Measurements from ENCODE around the gene NDUFS5.

DNA sequence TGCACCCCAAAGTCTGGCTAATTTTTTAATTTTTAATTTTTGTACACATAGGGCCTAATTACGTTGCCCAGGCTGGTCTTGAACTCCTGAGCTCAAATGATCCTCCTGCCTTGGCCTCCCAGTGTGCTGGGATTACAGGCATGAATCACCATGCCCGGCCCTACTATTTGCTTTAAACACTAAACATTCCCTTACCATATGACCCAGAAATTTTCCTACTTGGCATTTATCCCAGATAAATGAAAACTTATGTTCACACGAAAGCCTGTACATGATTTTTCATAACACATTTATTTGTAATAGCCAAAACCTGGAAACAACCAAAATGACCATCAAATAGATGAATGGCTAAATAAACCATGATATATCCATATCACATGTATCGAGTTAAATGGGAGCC is 35.8 kb downstream of the NDUFS5 start:
- TF ChIP-seq CTCF (IDR thresholded peaks at IDR 0.05; ENCODE audit: low read length) (no peak), EZH2 (optimal IDR thresholded peaks at IDR 0.05; ENCODE audit: low read depth, low read length) (no peak), EZH2phosphoT487 (IDR thresholded peaks at IDR 0.05; ENCODE audit: low read length) (no peak)

Measured in MM.1S (cell line).